Panc1 (cell line): ENCODE results near the gene TEX14. TPM values are rescaled to one million over a fixed set of nuclear protein-coding genes. Genes with fewer than 3 reads are reported as not detected.
A peak's percentile ranks its signal among the peaks of the same experiment; 100 is the strongest.

Source experiments
- ATAC-seq: fragments of 200-7000 bp; cut with Tn5 transposase; 2 replicates; pipeline ENCODE4 v1.9.1; 2020; ENCODE audit warnings: mild to moderate bottlenecking, moderate library complexity
- BruUV-seq: library from RNA; stranded (reverse); fragments of 400-500 nt; replicated peaks from 2 replicates; lab custom pipeline; 2021; lab: Mats Ljungman, UMichigan
- CTCF ChIA-PET: fragments of 300-600 bp; sonication (Branson Sonifier 250); formaldehyde crosslinking; loops from one replicate; lab custom pipeline; 2022; ENCODE audit warnings: antibody characterized with exemption; lab: Charles Lee
- POLR2A ChIA-PET: fragments of 300-600 bp; sonication (Branson Sonifier 250); formaldehyde crosslinking; loops from one replicate; lab custom pipeline; 2022; ENCODE audit warnings: antibody characterized with exemption; lab: Charles Lee
- DNase-seq: peaks from one replicate; pipeline ENCODE4 v3.0.0-alpha.2; 2010; ENCODE audit warnings: low read depth, low spot score
- H3K27ac ChIP-seq: 2 replicates; pipeline ENCODE4 v1.5.1; 2011; ENCODE audit warnings: mild to moderate bottlenecking, low read length, inconsistent platforms
- H3K27me3 ChIP-seq: fragments of 200-500 bp; sonication (Bioruptor generic); 2 replicates; pipeline ENCODE4 v1.6.0; 2014; ENCODE audit warnings: low read length, inconsistent platforms; ENCODE audit not compliant: control insufficient read depth, insufficient read depth
- H3K36me3 ChIP-seq: fragments of 200-500 bp; sonication (Bioruptor generic); 2 replicates; pipeline ENCODE4 v1.5.1; 2014; ENCODE audit warnings: inconsistent platforms, mild to moderate bottlenecking, low read length, moderate library complexity; ENCODE audit not compliant: control insufficient read depth, insufficient read depth
- H3K4me1 ChIP-seq: 2 replicates; pipeline ENCODE4 v1.5.1; 2011; ENCODE audit warnings: inconsistent platforms, mild to moderate bottlenecking, low read length, moderate library complexity; ENCODE audit not compliant: control insufficient read depth, insufficient read depth
- H3K4me3 ChIP-seq, 2 experiments: 2 replicates each; pipeline ENCODE4 v1.5.1; 2011 to 2012; ENCODE audit warnings: low read depth in 2 of 2, low read length in 2 of 2, mild to moderate bottlenecking in 2 of 2, inconsistent platforms in 1 of 2, moderate library complexity in 1 of 2
- H3K9me3 ChIP-seq: fragments of 200-500 bp; sonication (Bioruptor generic); 2 replicates; pipeline ENCODE4 v1.5.1; 2014; ENCODE audit warnings: low read depth, mild to moderate bottlenecking, inconsistent platforms, low read length, moderate library complexity; ENCODE audit not compliant: control insufficient read depth, insufficient read depth
- POLR2AphosphoS5 ChIP-seq: IDR thresholded peaks from 2 replicates; pipeline ENCODE4 v1.6.1; 2012; ENCODE audit warnings: mild to moderate bottlenecking, low read depth, low read length, moderate library complexity
- SIN3A ChIP-seq: IDR thresholded peaks from 2 replicates; pipeline ENCODE4 v1.6.1; 2012; ENCODE audit warnings: low read depth, mild to moderate bottlenecking, low read length, moderate library complexity, borderline replicate concordance; ENCODE audit not compliant: insufficient read depth
- TCF7L2 ChIP-seq: IDR thresholded peaks from 2 replicates; pipeline ENCODE4 v1.6.1; 2011; ENCODE audit warnings: mild to moderate bottlenecking, low read depth, low read length, inconsistent platforms
- in situ Hi-C: cut with HindIII; loops from 2 replicates; pipeline ENCODE4 v1.10.0; 2016; ENCODE audit warnings: low sequenced_read_pairs, low pct_unique_long_range_greater_than_20kb
- intact Hi-C: fragments of 100-400 bp; cut with micrococcal nuclease; formaldehyde crosslinking; loops from one replicate; pipeline ENCODE4 v1.10.0; 2022; ENCODE audit not compliant: unreplicated experiment
- total RNA-seq: library from RNA; stranded (reverse); gene quantifications from one replicate; pipeline ENCODE4 v1.2.1, GENCODE V29; 2021; ENCODE audit not compliant: unreplicated experiment
- TF ChIP-seq, protein P1 (sequence below), 2 experiments: IDR thresholded peaks; 2 replicates each; pipeline ENCODE4 v1.6.1; 2011 to 2012; ENCODE audit warnings: low read depth in 2 of 2, control low read depth in 1 of 2, low read length in 1 of 2, mild to moderate bottlenecking in 1 of 2, moderate library complexity in 1 of 2; ENCODE audit not compliant: insufficient read depth in 1 of 2
- TF ChIP-seq, protein P2 (sequence below): fragments of 450-650 bp; IDR thresholded peaks from 2 replicates; pipeline ENCODE4 v1.5.1; 2017; ENCODE audit warnings: mild to moderate bottlenecking

The TEX14 gene
- total RNA-seq, 1 experiment from 2014 or later: not detected

DNA sequence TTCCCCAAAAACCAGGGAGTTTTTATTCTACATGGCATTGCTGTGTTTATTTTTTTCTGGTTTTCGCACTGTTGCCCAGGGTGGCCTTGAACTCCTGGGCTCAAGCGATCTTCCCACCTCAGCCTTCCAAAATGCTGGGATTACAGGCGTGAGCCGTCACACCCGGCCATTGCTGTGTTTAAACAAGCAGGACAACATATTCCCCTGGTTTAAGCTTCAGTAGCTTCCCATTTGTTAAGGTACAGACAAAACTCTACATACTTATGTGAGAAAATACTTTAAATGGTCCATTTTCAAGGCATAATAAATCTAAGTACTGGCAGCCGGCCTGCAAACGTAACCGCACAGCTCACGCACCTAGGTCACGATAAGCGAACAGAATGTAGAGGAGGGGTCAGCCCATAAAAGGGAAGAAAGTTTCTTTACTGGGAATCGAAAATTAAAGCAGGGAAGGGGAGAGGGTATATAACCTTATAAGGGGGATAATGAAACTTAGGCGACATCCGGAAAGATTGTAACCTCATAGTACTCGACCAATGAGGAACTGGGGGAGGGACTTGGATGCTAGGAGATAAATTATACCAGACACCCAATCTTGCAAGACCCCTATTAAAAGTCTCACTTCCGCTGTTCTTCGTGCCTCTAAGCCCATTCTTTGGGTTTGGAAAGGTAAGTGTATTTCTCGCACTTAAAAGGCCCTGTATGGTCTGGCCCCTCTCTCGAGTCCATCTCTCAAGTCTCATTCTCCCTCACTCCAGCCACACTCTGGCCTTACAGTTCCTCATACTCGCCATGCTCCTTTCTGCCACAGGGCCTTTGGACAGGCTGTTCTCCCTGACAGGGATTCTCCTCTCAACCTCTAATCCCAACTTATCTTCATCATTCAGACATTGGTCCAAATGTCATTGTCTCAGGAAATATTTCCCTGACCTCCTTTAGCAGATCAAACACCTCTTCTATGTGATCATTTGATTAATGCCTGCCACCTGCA, 59.2 kb downstream of the TEX14 start:
- Histone ChIP-seq H3K27ac (peak overlapping the region; percentile 96), H3K4me3 (peak overlapping the region; percentile 37 to 59), H3K9me3 (no peaks in the 10 kb centered on the region), H3K27me3 (no peaks in the 10 kb centered on the region), H3K4me1 (peaks cover 8% of the 10 kb centered on the region), H3K36me3 (no peaks in the 10 kb centered on the region)
- ATAC-seq (no peak), DNase-seq (no peak)
- in situ Hi-C loops (no loop called here), intact Hi-C loops (loop anchor here (10.0 kb wide), 1 partner anchor 118 kb away; the partner anchor contains the start of gene MTMR4)
- TSS peak; percentile 97 for BruUV-seq
- ChIA-PET POLR2A (interaction anchor here (0.6 to 1.4 kb wide), 17 partner anchors 8 to 114 kb away, joined by 3 to 10 read pairs (median 4); partner anchors contain the start of genes RAD51C and TEX14), CTCF (interaction anchor here (0.9 kb wide), 1 partner anchor 327 kb away, joined by 3 read pairs; no protein-coding TSS in a partner anchor)
- TF ChIP-seq SIN3A (no peak), TCF7L2 (no peak), POLR2AphosphoS5 (no peak)
- TF ChIP-seq, protein P1, sequence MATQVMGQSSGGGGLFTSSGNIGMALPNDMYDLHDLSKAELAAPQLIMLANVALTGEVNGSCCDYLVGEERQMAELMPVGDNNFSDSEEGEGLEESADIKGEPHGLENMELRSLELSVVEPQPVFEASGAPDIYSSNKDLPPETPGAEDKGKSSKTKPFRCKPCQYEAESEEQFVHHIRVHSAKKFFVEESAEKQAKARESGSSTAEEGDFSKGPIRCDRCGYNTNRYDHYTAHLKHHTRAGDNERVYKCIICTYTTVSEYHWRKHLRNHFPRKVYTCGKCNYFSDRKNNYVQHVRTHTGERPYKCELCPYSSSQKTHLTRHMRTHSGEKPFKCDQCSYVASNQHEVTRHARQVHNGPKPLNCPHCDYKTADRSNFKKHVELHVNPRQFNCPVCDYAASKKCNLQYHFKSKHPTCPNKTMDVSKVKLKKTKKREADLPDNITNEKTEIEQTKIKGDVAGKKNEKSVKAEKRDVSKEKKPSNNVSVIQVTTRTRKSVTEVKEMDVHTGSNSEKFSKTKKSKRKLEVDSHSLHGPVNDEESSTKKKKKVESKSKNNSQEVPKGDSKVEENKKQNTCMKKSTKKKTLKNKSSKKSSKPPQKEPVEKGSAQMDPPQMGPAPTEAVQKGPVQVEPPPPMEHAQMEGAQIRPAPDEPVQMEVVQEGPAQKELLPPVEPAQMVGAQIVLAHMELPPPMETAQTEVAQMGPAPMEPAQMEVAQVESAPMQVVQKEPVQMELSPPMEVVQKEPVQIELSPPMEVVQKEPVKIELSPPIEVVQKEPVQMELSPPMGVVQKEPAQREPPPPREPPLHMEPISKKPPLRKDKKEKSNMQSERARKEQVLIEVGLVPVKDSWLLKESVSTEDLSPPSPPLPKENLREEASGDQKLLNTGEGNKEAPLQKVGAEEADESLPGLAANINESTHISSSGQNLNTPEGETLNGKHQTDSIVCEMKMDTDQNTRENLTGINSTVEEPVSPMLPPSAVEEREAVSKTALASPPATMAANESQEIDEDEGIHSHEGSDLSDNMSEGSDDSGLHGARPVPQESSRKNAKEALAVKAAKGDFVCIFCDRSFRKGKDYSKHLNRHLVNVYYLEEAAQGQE (IDR thresholded peaks at IDR 0.05; ENCODE audit: insufficient read depth in 1 of 2, low read depth in 2 of 2, low read length in 1 of 2): no peak
- TF ChIP-seq, protein P2, sequence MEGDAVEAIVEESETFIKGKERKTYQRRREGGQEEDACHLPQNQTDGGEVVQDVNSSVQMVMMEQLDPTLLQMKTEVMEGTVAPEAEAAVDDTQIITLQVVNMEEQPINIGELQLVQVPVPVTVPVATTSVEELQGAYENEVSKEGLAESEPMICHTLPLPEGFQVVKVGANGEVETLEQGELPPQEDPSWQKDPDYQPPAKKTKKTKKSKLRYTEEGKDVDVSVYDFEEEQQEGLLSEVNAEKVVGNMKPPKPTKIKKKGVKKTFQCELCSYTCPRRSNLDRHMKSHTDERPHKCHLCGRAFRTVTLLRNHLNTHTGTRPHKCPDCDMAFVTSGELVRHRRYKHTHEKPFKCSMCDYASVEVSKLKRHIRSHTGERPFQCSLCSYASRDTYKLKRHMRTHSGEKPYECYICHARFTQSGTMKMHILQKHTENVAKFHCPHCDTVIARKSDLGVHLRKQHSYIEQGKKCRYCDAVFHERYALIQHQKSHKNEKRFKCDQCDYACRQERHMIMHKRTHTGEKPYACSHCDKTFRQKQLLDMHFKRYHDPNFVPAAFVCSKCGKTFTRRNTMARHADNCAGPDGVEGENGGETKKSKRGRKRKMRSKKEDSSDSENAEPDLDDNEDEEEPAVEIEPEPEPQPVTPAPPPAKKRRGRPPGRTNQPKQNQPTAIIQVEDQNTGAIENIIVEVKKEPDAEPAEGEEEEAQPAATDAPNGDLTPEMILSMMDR: no peak

DNA sequence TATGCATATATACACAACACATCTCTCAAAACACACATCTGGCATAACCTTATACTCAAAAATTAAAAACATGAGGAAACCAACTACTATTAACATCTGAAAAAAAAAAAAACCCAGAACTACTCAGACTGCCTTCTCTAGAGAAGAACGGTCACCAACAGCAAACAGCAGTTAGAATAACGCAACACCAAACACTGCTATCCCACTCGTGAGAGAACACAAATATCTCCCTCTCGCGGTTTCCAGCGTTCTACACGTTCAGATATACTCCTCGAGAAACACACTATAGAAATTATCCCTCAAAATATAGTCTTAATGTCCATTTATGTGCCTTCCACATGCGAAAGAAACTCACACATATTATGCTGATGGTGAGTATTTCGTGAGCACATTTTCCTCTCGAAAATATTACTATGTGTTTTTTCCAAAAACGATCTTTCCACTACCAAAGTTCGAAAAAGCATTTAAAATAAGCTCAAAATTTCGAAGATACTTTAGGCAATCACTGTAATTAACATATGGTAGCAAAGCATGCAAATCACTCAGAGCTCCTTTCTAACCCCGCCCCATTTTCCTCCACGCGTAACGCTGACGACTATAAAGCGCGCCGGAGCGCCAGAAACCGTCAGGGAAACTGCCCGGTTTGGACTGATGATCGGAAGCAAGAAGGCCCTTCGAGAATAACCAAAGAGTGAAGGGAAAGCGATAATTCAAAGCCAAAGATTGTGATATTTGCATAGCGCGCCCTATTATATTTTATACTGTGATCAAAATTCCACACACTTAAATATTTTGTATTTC, 60.1 kb downstream of the TEX14 start:
- no TSS peak for BruUV-seq
- ChIA-PET POLR2A (interaction anchor here (0.6 to 1.4 kb wide), 24 partner anchors 8 to 1650 kb away, joined by 3 to 10 read pairs (median 4); partner anchors contain the start of genes RAD51C and TEX14), CTCF (interaction anchor here (0.7 to 0.9 kb wide), 2 partner anchors 113 to 326 kb away, joined by 3 to 5 read pairs; no protein-coding TSS in a partner anchor)
- peak; percentile 88 for DNase-seq
- intact Hi-C loops (loop anchor here (1.0 to 10.0 kb wide), 2 partner anchors 28 to 117 kb away; partner anchors contain the start of gene MTMR4), in situ Hi-C loops (no loop called here)
- no peaks in the 10 kb centered on the region for H3K9me3 ChIP-seq
- H3K4me1 ChIP-seq: peaks cover 8% of the 10 kb centered on the region
- H3K27me3 ChIP-seq: no peaks in the 10 kb centered on the region
- ATAC-seq: peak; percentile 96
- no peaks in the 10 kb centered on the region for H3K36me3 ChIP-seq
- peak overlapping the region; percentile 37 to 59 for H3K4me3 ChIP-seq
- TF ChIP-seq POLR2AphosphoS5 (peak; percentile 100), SIN3A (peak; percentile 99), TCF7L2 (peak; percentile 64; the same call in 1 of the 2 replicates)
- TF ChIP-seq, protein P1 (IDR thresholded peaks at IDR 0.05; ENCODE audit: insufficient read depth in 1 of 2, low read depth in 2 of 2, low read length in 1 of 2): 0 out of 4 replicates have a peak, but pooled peaks of 1 of the 2 experiments have one; percentile 15
- TF ChIP-seq, protein P2: no peak
- peak overlapping the region; percentile 96 for H3K27ac ChIP-seq
